Hepatocyte (in vitro differentiated cells): ENCODE results near the gene NDRG3. TPM values are rescaled to one million over a fixed set of nuclear protein-coding genes. Genes with fewer than 3 reads are reported as not detected.

Experiments used
- DNase-seq: peaks from one replicate; pipeline ENCODE4 v3.0.0-alpha.2; 2016; ENCODE audit warnings: low spot score
- H2AFZ ChIP-seq: fragments of 200-600 bp; sonication (generic); 2 replicates; pipeline ENCODE4 v1.6.0; 2016; ENCODE audit warnings: antibody characterized with exemption, mild to moderate bottlenecking
- H3K27ac ChIP-seq: fragments of 200-600 bp; sonication (generic); 2 replicates; pipeline ENCODE4 v1.5.1; 2016; ENCODE audit warnings: mild to moderate bottlenecking
- H3K27me3 ChIP-seq: fragments of 200-600 bp; sonication (generic); 2 replicates; pipeline ENCODE4 v1.6.1; 2016
- H3K36me3 ChIP-seq: fragments of 200-600 bp; sonication (generic); replicated peaks from 2 replicates; pipeline ENCODE4 v1.5.1; 2016; ENCODE audit warnings: low read depth; ENCODE audit not compliant: insufficient read depth
- H3K4me1 ChIP-seq: fragments of 200-600 bp; sonication (generic); 2 replicates; pipeline ENCODE4 v1.5.1; 2016; ENCODE audit warnings: mild to moderate bottlenecking, moderate library complexity; ENCODE audit not compliant: insufficient read depth
- H3K4me2 ChIP-seq: fragments of 200-600 bp; sonication (generic); 2 replicates; pipeline ENCODE4 v1.6.0; 2016
- H3K4me3 ChIP-seq: fragments of 200-600 bp; sonication (generic); 2 replicates; pipeline ENCODE4 v1.5.1; 2016; ENCODE audit warnings: mild to moderate bottlenecking
- H3K79me2 ChIP-seq: fragments of 200-600 bp; sonication (generic); 2 replicates; pipeline ENCODE4 v1.6.0; 2017; ENCODE audit warnings: mild to moderate bottlenecking
- H3K9me2 ChIP-seq: fragments of 200-600 bp; sonication (generic); replicated peaks from 2 replicates; pipeline ENCODE4 v1.6.0; 2017; ENCODE audit warnings: mild to moderate bottlenecking; ENCODE audit not compliant: insufficient read depth
- H3K9me3 ChIP-seq: fragments of 200-600 bp; sonication (generic); 2 replicates; pipeline ENCODE4 v1.5.1; 2016; ENCODE audit warnings: low read depth, mild to moderate bottlenecking
- H4K20me1 ChIP-seq: fragments of 200-600 bp; sonication (generic); 2 replicates; pipeline ENCODE4 v1.6.0; 2016; ENCODE audit warnings: mild to moderate bottlenecking; ENCODE audit not compliant: insufficient read depth, poor library complexity, severe bottlenecking
- EZH2 ChIP-seq: fragments of 200-600 bp; sonication (generic); IDR thresholded peaks from 2 replicates; pipeline ENCODE4 v1.6.1; 2016; ENCODE audit warnings: antibody characterized with exemption, mild to moderate bottlenecking, borderline replicate concordance
- EZH2phosphoT487 ChIP-seq: fragments of 200-600 bp; sonication (generic); IDR thresholded peaks from one replicate; pipeline ENCODE4 v1.6.1; 2018; ENCODE audit warnings: antibody characterized with exemption, mild to moderate bottlenecking, low read depth, moderate library complexity; ENCODE audit not compliant: unreplicated experiment, severe bottlenecking
- WGBS: methylation state at CpG from one replicate; pipeline ENCODE4 v1.1.6; 2016; ENCODE audit warnings: low lambda C conversion rate; ENCODE audit errors: missing lambda C conversion rate; 5-methylcytosine and 5-hydroxymethylcytosine counted together
- polyA plus RNA-seq: library from polyadenylated mRNA; unstranded; fragments of >200 nt; fragmentation: Nextera tagmentation; extraction: Ambion mirVana; gene quantifications from 2 replicates; pipeline ENCODE4 v1.2.1, GENCODE V29; 2016
- total RNA-seq: library from RNA; depleted of rRNA; stranded (reverse); fragments of >200 nt; gene quantifications from 2 replicates; pipeline ENCODE4 v1.2.3, GENCODE V29; 2014
- TF ChIP-seq, protein P1 (sequence below): fragments of 200-600 bp; sonication (generic); IDR thresholded peaks from 2 replicates; pipeline ENCODE4 v1.5.1; 2016; ENCODE audit warnings: antibody characterized with exemption, mild to moderate bottlenecking; ENCODE audit not compliant: poor library complexity

NDRG3 gene
- total and polyA plus RNA-seq, 2 experiments from 2014 or later: 19.1 to 19.5 TPM

- Histone ChIP-seq H3K9me3 (no peaks in the 10 kb centered on the region), H3K4me3 (no peak overlapping the region), H3K36me3 (no peaks in the 10 kb centered on the region), H3K27me3 (no peaks in the 10 kb centered on the region), H3K27ac (no peak overlapping the region), H2AFZ (no peak overlapping the region), H3K9me2 (no peaks in the 10 kb centered on the region), H3K4me1 (no peaks in the 10 kb centered on the region), H3K79me2 (no peaks in the 10 kb centered on the region), H3K4me2 (no peak overlapping the region), H4K20me1 (no peaks in the 10 kb centered on the region)
- TF ChIP-seq, protein P1, sequence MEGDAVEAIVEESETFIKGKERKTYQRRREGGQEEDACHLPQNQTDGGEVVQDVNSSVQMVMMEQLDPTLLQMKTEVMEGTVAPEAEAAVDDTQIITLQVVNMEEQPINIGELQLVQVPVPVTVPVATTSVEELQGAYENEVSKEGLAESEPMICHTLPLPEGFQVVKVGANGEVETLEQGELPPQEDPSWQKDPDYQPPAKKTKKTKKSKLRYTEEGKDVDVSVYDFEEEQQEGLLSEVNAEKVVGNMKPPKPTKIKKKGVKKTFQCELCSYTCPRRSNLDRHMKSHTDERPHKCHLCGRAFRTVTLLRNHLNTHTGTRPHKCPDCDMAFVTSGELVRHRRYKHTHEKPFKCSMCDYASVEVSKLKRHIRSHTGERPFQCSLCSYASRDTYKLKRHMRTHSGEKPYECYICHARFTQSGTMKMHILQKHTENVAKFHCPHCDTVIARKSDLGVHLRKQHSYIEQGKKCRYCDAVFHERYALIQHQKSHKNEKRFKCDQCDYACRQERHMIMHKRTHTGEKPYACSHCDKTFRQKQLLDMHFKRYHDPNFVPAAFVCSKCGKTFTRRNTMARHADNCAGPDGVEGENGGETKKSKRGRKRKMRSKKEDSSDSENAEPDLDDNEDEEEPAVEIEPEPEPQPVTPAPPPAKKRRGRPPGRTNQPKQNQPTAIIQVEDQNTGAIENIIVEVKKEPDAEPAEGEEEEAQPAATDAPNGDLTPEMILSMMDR: no peak
- TF ChIP-seq EZH2 (no peak), EZH2phosphoT487 (no peak)
- 68% methylated on average over 6 of the region's 6 CpGs for WGBS
- no peak for DNase-seq
Observed at GRCh38 chr20:36779656-36780025, 33.8 kb upstream of the NDRG3 start.

DNA sequence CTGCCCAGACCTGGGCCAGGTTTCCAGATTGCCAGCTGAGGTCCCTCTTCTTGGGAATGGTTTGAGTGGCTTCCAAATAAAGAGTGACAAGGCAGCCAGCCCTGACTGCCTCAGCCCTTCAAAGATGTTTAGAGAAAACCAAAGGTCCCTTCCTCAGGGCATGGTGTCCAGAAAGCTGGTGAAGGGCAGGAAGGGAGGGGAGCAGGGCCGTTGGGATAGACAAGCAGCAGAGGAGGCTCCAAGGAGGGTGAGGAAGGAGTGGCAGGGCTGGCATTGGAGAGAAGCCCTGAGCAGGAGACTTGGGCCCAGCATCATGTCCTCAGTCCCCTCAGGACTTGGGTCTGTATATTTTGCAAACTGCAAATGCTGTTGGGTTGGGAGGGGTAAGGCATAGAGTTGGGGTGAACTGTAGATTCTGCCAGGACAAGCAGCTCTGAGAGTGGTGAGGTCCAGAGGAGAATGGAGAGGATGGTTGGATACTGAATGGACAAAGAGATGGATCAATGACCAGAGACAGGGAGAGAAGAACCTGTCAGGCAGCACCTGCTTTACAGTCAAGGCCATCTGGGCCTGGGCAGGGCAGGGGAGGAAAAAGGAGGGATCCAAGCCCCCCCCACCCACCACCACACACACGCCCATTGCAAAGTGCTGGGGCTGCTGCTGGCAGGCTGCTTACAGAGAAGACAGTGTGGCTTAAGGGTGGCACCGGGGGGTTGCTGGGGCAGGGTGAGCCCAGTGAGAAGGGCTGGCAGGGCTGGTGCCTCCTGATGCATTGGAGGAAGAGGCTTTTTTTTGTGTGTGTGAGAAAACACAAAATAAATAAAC, 33.2 kb upstream of the NDRG3 start:
- Histone ChIP-seq H2AFZ (no peak overlapping the region), H3K27me3 (no peaks in the 10 kb centered on the region), H3K79me2 (no peaks in the 10 kb centered on the region), H3K27ac (no peak overlapping the region), H3K9me2 (no peaks in the 10 kb centered on the region), H3K9me3 (no peaks in the 10 kb centered on the region), H3K36me3 (no peaks in the 10 kb centered on the region), H3K4me1 (peaks cover 4% of the 10 kb centered on the region), H3K4me2 (no peak overlapping the region), H4K20me1 (no peaks in the 10 kb centered on the region), H3K4me3 (no peak overlapping the region)
- 84% methylated on average over 3 of the region's 3 CpGs for WGBS
- DNase-seq: no peak
- TF ChIP-seq, protein P1: no peak
- TF ChIP-seq EZH2phosphoT487: no peak
- no peak for TF ChIP-seq EZH2

GRCh38 chr20:36777576-36777975, 31.7 kb upstream of the NDRG3 start:
- Histone ChIP-seq H3K4me3 (no peak overlapping the region), H3K4me2 (no peak overlapping the region), H3K27me3 (no peaks in the 10 kb centered on the region), H3K79me2 (peaks cover 3% of the 10 kb centered on the region), H3K36me3 (no peaks in the 10 kb centered on the region), H3K27ac (no peak overlapping the region), H3K9me3 (no peaks in the 10 kb centered on the region), H3K9me2 (no peaks in the 10 kb centered on the region), H2AFZ (no peak overlapping the region), H3K4me1 (peaks cover 4% of the 10 kb centered on the region), H4K20me1 (no peaks in the 10 kb centered on the region)
- DNase-seq: no peak
- WGBS: 68% methylated on average over 3 of the region's 3 CpGs
- no peak for TF ChIP-seq EZH2phosphoT487
- no peak for TF ChIP-seq EZH2
- TF ChIP-seq, protein P1: no peak
